Measurements from ENCODE around the gene GAB2. TPM values are rescaled to one million over a fixed set of nuclear protein-coding genes. Genes with fewer than 3 reads are reported as not detected.

GAB2 gene
- total RNA-seq, 1 experiment from 2014 or later: 3.3 TPM

DNA sequence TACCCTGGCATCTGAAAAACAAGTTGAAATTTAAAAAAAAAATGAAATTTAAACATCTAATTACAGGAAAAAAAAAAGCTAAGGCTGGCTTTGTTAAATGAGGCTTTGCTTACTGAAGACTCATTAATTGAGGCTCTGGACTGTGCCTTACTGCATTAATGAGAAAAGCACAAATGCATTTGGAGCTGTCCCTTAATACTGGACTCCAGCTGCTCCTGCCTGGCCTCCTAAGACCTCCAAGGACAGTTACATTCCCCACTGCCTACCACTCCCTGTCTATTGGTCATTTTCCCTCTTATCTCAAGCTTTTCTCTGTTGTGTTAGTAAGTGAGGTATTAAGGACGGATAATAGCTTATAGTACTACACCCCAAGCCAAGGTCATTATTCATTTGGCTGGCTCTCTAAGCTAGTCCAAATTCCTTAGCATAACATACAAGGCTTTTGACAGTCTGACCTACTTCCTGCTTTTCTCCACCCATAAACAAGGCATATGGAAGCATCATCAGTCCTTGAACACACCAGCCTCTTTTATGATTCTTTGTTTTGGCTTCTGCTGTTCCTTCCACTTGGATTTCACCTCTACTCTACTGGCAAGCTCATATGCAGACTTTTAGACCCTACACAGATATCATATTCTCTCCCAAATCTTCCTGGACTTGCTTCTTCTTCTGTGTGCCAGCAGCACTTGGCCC, 166.4 kb downstream of the GAB2 start:
- no peak overlapping the region for H3K23ac ChIP-seq (ENCODE audit: insufficient read length, low read depth, low read length)
- H3K27ac ChIP-seq (ENCODE audit: insufficient read length, low read depth, low read length): no peak overlapping the region
- no peaks in the 10 kb centered on the region for H3K9me3 ChIP-seq (ENCODE audit: control insufficient read depth, low read depth, low read length)
- H2AK5ac ChIP-seq (ENCODE audit: insufficient read length, low read length): no peak overlapping the region
- H2BK15ac ChIP-seq (ENCODE audit: low read depth, low read length): no peak overlapping the region
- H3K18ac ChIP-seq (ENCODE audit: insufficient read length, low read depth, low read length): no peak overlapping the region
- Mint-ChIP-seq H3K27ac (no peak overlapping the region), H3K4me3 (no peak overlapping the region), H3K4me1 (no peaks in the 10 kb centered on the region), H3K27me3 (ENCODE audit: low read depth) (no peaks in the 10 kb centered on the region), H3K36me3 (ENCODE audit: insufficient read depth in 1 of 3, low read depth in 3 of 3) (peaks cover 0 to 6% (median 3%) of the 10 kb centered on the region in 3 experiments; a peak in 3 of 7 replicates), H3K9me3 (no peaks in the 10 kb centered on the region; a peak in 1 of 5 replicates)
- no peak overlapping the region for H3T11ph ChIP-seq (ENCODE audit: low read length)
- no peak overlapping the region for H2BK120ac ChIP-seq (ENCODE audit: low read depth, low read length, poor library complexity, severe bottlenecking)
- no peak overlapping the region for H3K14ac ChIP-seq (ENCODE audit: insufficient read depth, low read length)
- H2BK20ac ChIP-seq (ENCODE audit: low read depth, low read length, poor library complexity, severe bottlenecking): no peak overlapping the region
- no peak overlapping the region for H3K4ac ChIP-seq (ENCODE audit: low read depth, low read length)
- no CpG with 5 or more reads among the region's 1 CpG for WGBS (ENCODE audit: extremely low coverage, insufficient read length, low lambda C conversion rate)
- H4K5ac ChIP-seq (ENCODE audit: insufficient read length, low read depth, low read length): no peak overlapping the region
- no peak overlapping the region for H3K4me2 ChIP-seq (ENCODE audit: insufficient read depth, insufficient read length, low read length)
- H4K91ac ChIP-seq (ENCODE audit: insufficient read length, low read depth, low read length): no peak overlapping the region
- H3K27me3 ChIP-seq (ENCODE audit: insufficient read depth, low read length): no peaks in the 10 kb centered on the region
- H3K79me1 ChIP-seq (ENCODE audit: insufficient read depth, low read depth, low read length, poor library complexity, severe bottlenecking): no peaks in the 10 kb centered on the region
- H2AFZ ChIP-seq (ENCODE audit: low read length): no peak overlapping the region
- H2BK5ac ChIP-seq (ENCODE audit: insufficient read length, low read length): no peak overlapping the region
- no peaks in the 10 kb centered on the region for H3K23me2 ChIP-seq (ENCODE audit: insufficient read length, low read depth, low read length, poor library complexity, severe bottlenecking)
- no peaks in the 10 kb centered on the region for H4K20me1 ChIP-seq (ENCODE audit: control insufficient read depth, insufficient read depth, insufficient read length)
- no peaks in the 10 kb centered on the region for H3K79me2 ChIP-seq (ENCODE audit: insufficient read depth, low read length)
- no peak overlapping the region for H2BK12ac ChIP-seq (ENCODE audit: insufficient read length, low read depth, low read length)
- no peak for DNase-seq
- TF ChIP-seq, protein P1, sequence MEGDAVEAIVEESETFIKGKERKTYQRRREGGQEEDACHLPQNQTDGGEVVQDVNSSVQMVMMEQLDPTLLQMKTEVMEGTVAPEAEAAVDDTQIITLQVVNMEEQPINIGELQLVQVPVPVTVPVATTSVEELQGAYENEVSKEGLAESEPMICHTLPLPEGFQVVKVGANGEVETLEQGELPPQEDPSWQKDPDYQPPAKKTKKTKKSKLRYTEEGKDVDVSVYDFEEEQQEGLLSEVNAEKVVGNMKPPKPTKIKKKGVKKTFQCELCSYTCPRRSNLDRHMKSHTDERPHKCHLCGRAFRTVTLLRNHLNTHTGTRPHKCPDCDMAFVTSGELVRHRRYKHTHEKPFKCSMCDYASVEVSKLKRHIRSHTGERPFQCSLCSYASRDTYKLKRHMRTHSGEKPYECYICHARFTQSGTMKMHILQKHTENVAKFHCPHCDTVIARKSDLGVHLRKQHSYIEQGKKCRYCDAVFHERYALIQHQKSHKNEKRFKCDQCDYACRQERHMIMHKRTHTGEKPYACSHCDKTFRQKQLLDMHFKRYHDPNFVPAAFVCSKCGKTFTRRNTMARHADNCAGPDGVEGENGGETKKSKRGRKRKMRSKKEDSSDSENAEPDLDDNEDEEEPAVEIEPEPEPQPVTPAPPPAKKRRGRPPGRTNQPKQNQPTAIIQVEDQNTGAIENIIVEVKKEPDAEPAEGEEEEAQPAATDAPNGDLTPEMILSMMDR (conservative IDR thresholded peaks at IDR 0.05): no peak
- H3K9ac ChIP-seq (ENCODE audit: extremely low read depth, insufficient read length, low read length): no peak overlapping the region
- no peaks in the 10 kb centered on the region for H3K4me1 ChIP-seq (ENCODE audit: insufficient read depth, low read length)
- H3K56ac ChIP-seq (ENCODE audit: insufficient read length, low read depth, low read length): no peak overlapping the region
- H4K8ac ChIP-seq (replicated peaks; ENCODE audit: insufficient read length, low read depth, low read length): no peak overlapping the region

Data from H9 (cell line).